HCT116 (cell line): Measurements from ENCODE around the gene ARHGAP12. TPM values are rescaled to one million over a fixed set of nuclear protein-coding genes. Genes with fewer than 3 reads are reported as not detected.
A peak's percentile ranks its signal among the peaks of the same experiment; 100 is the strongest.

Experiments
- ATAC-seq: fragments of 200-7000 bp; cut with Tn5 transposase; 2 replicates; pipeline ENCODE4 v1.9.1; 2020; ENCODE audit warnings: mild to moderate bottlenecking, moderate library complexity
- BruUV-seq: library from RNA; stranded (reverse); fragments of 400-500 nt; replicated peaks from 2 replicates; lab custom pipeline; 2021; lab: Mats Ljungman, UMichigan
- CTCF ChIA-PET: fragments of 300-600 bp; sonication (Branson Sonifier 250); formaldehyde crosslinking; loops from one replicate; lab custom pipeline; 2021; ENCODE audit warnings: antibody characterized with exemption; lab: Charles Lee
- POLR2A ChIA-PET: fragments of 300-600, 350-600 bp; sonication (Branson Sonifier 250); formaldehyde crosslinking; loops from one replicate; lab custom pipeline; 2021; ENCODE audit warnings: antibody characterized with exemption; lab: Charles Lee
- RAD21 ChIA-PET, 2 experiments: fragments of 300-600 bp; sonication (Branson Sonifier 250); formaldehyde crosslinking; loops; one replicate each; lab custom pipeline; 2023; ENCODE audit warnings: low total read pairs in 2 of 2; ENCODE audit not compliant: uncharacterized antibody in 2 of 2, unreplicated experiment in 2 of 2, low non-redundant PET in 1 of 2; lab: Charles Lee
- DNase-seq: peaks from one replicate; pipeline ENCODE4 v3.0.0-alpha.2; 2010; ENCODE audit warnings: low read depth, low spot score
- H2AFZ ChIP-seq: fragments of 200-600 bp; shearing (Covaris generic), sonication (generic); 2 replicates; pipeline ENCODE4 v1.6.1; 2017; ENCODE audit warnings: low read depth, mixed run types, mixed read lengths, antibody characterized with exemption, low read length; ENCODE audit not compliant: poor library complexity, severe bottlenecking
- H3K27ac ChIP-seq: 2 replicates; pipeline ENCODE4 v1.5.1; 2012; ENCODE audit warnings: low read depth, low read length
- H3K27me3 ChIP-seq: fragments of 200-600 bp; sonication (generic); 2 replicates; pipeline ENCODE4 v1.6.1; 2016; ENCODE audit warnings: mixed run types, low read length, mixed read lengths; ENCODE audit not compliant: insufficient read depth
- H3K36me3 ChIP-seq, 2 experiments: fragments of 200-500 bp in 1 of 2; fragments of 200-600 bp in 1 of 2; sonication (Bioruptor generic) in 1 of 2; sonication (generic) in 1 of 2; 2 replicates each; pipeline versions ENCODE4 v1.5.1 to v1.6.1; 2014 to 2016; ENCODE audit warnings: low read length in 2 of 2, inconsistent platforms in 1 of 2, mixed read lengths in 1 of 2, mixed run types in 1 of 2; ENCODE audit not compliant: insufficient read depth in 2 of 2, control insufficient read depth in 1 of 2
- H3K4me1 ChIP-seq, 2 experiments: fragments of 200-600 bp in 1 of 2; sonication (generic) in 1 of 2; 2 replicates each; pipeline versions ENCODE4 v1.5.1 to v1.6.1; 2012 to 2017; ENCODE audit warnings: low read length in 2 of 2, inconsistent platforms in 1 of 2, mild to moderate bottlenecking in 1 of 2, mixed read lengths in 1 of 2, mixed run types in 1 of 2, moderate library complexity in 1 of 2; ENCODE audit not compliant: insufficient read depth in 2 of 2, control insufficient read depth in 1 of 2
- H3K4me2 ChIP-seq: fragments of 200-600 bp; sonication (generic); 2 replicates; pipeline ENCODE4 v1.6.1; 2017; ENCODE audit warnings: mixed run types, low read length, mixed read lengths
- H3K4me3 ChIP-seq, 2 experiments: fragments of 200-600 bp in 1 of 2; sonication (generic) in 1 of 2; replicated peaks in 1 of 2; 2 replicates each; pipeline ENCODE4 v1.5.1; 2011 to 2016; ENCODE audit warnings: low read length in 2 of 2, control low read depth in 1 of 2, low read depth in 1 of 2, mild to moderate bottlenecking in 1 of 2, mixed read lengths in 1 of 2, mixed run types in 1 of 2
- H3K79me2 ChIP-seq: fragments of 200-600 bp; sonication (generic); 2 replicates; pipeline ENCODE4 v1.6.1; 2017; ENCODE audit warnings: mild to moderate bottlenecking, mixed run types, low read length, moderate library complexity, mixed read lengths; ENCODE audit not compliant: insufficient read depth
- H3K9ac ChIP-seq: fragments of 200-600 bp; sonication (generic); 2 replicates; pipeline ENCODE4 v1.6.1; 2016; ENCODE audit warnings: low read length, mixed read lengths
- H3K9me2 ChIP-seq: fragments of 200-600 bp; sonication (generic), shearing (Covaris generic); 2 replicates; pipeline ENCODE4 v1.6.1; 2017; ENCODE audit warnings: mixed run types, mild to moderate bottlenecking, moderate library complexity; ENCODE audit not compliant: insufficient read depth
- H3K9me3 ChIP-seq, 2 experiments: fragments of 200-500 bp in 1 of 2; fragments of 200-600 bp in 1 of 2; sonication (Bioruptor generic) in 1 of 2; sonication (generic) in 1 of 2; 2 replicates each; pipeline ENCODE4 v1.6.1; 2014 to 2017; ENCODE audit warnings: low read length in 2 of 2, mixed read lengths in 2 of 2, inconsistent platforms in 1 of 2, low read depth in 1 of 2, mild to moderate bottlenecking in 1 of 2, mixed run types in 1 of 2, moderate library complexity in 1 of 2; ENCODE audit not compliant: control insufficient read depth in 1 of 2, insufficient read depth in 1 of 2
- H4K20me1 ChIP-seq: fragments of 200-600 bp; sonication (generic), shearing (Covaris generic); 2 replicates; pipeline ENCODE4 v1.6.1; 2017; ENCODE audit warnings: mixed run types, mild to moderate bottlenecking, moderate library complexity; ENCODE audit not compliant: insufficient read depth
- CBX3 ChIP-seq: IDR thresholded peaks from 2 replicates; pipeline ENCODE4 v1.6.1; 2012; ENCODE audit warnings: low read depth
- EGR1 ChIP-seq: IDR thresholded peaks from 2 replicates; pipeline ENCODE4 v1.6.1; 2012; ENCODE audit warnings: low read depth
- EZH2 ChIP-seq: fragments of 200-600 bp; sonication (generic); IDR thresholded peaks from 2 replicates; pipeline ENCODE4 v1.6.1; 2017; ENCODE audit warnings: antibody characterized with exemption, mixed run types
- JUND ChIP-seq: IDR thresholded peaks from 2 replicates; pipeline ENCODE4 v1.6.1; 2012
- POLR2A ChIP-seq: IDR thresholded peaks from 2 replicates; pipeline ENCODE4 v1.7.0; 2011; ENCODE audit warnings: borderline replicate concordance; ENCODE audit not compliant: insufficient read depth, insufficient read length; ENCODE audit errors: extremely low read depth
- POLR2AphosphoS5 ChIP-seq: IDR thresholded peaks from 2 replicates; pipeline ENCODE4 v1.6.1; 2011; ENCODE audit warnings: mild to moderate bottlenecking, low read depth, low read length, moderate library complexity
- RAD21 ChIP-seq: IDR thresholded peaks from 2 replicates; pipeline ENCODE4 v1.6.1; 2012; ENCODE audit warnings: low read depth, mild to moderate bottlenecking
- SRF ChIP-seq: IDR thresholded peaks from 2 replicates; pipeline ENCODE4 v1.6.1; 2012; ENCODE audit warnings: low read depth
- YY1 ChIP-seq: IDR thresholded peaks from 2 replicates; pipeline ENCODE4 v1.6.1; 2011; ENCODE audit warnings: low read length, low read depth, moderate library complexity, mild to moderate bottlenecking; ENCODE audit not compliant: insufficient replicate concordance; ENCODE audit errors: extremely low read depth
- ZFX ChIP-seq: fragments of 450-650 bp; IDR thresholded peaks from 2 replicates; pipeline ENCODE4 v1.6.1; 2017
- ZNF274 ChIP-seq: fragments of 200-500 bp; sonication (Bioruptor generic); IDR thresholded peaks from 2 replicates; pipeline ENCODE4 v1.6.1; 2014; ENCODE audit warnings: mild to moderate bottlenecking, low read depth, low read length, inconsistent platforms
- intact Hi-C: fragments of 100-400 bp; cut with micrococcal nuclease; formaldehyde crosslinking; loops from 2 replicates; pipeline ENCODE4 v1.10.0; 2022
- total RNA-seq: library from RNA; stranded (reverse); gene quantifications from one replicate; pipeline ENCODE4 v1.2.1, GENCODE V29; 2021; ENCODE audit not compliant: unreplicated experiment
- TF ChIP-seq, protein P1 (sequence below): IDR thresholded peaks from 2 replicates; pipeline ENCODE4 v1.6.1; 2012; ENCODE audit warnings: low read depth
- TF ChIP-seq, protein P2 (sequence below), 3 experiments: fragments of 200-600 bp in 1 of 3; sonication (generic) in 1 of 3; IDR thresholded peaks in 2 of 3; conservative IDR thresholded peaks in 1 of 3; 2 replicates each; pipeline ENCODE4 v1.5.1; 2012 to 2017; ENCODE audit warnings: low read depth in 2 of 3, low read length in 2 of 3, antibody characterized with exemption in 1 of 3, borderline replicate concordance in 1 of 3, control low read depth in 1 of 3, mild to moderate bottlenecking in 1 of 3, mixed read lengths in 1 of 3, mixed run types in 1 of 3, moderate library complexity in 1 of 3; ENCODE audit not compliant: insufficient read depth in 1 of 3

The ARHGAP12 gene
- total RNA-seq, 1 experiment from 2014 or later, result 80.3 TPM

DNA sequence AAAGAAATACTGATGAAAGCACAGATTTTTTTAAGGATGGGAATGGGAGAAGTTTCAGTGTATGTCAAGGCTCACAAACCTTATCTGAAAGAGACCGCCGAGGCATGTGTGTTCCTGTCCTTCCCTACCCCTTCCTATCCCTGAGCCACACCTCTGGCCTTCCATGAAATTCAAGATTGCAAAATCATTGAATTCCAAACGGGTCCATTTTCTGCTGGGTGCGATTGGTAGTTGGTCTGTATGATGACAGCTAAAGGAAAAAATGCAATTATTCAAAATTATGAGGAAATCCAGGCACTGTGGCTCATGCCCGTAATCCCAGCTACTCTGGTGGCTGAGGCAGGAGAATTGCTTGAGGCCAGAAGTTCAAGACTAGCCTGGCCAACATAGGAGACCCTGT lies 170.1 kb downstream of the ARHGAP12 start:
- intact Hi-C loops, result no loop called here
- Histone ChIP-seq H3K36me3 (no peaks in the 10 kb centered on the region), H3K27me3 (no peaks in the 10 kb centered on the region), H3K27ac (no peak overlapping the region; the same call in 1 of the 2 replicates), H3K79me2 (no peaks in the 10 kb centered on the region), H2AFZ (no peak overlapping the region), H3K4me3 (no peak overlapping the region), H3K4me2 (peak overlapping the region; percentile 96), H3K9me2 (no peaks in the 10 kb centered on the region)
- no peak for DNase-seq
- TSS peak; percentile 69 for BruUV-seq
- no peak for TF ChIP-seq RAD21
- TF ChIP-seq, protein P1, sequence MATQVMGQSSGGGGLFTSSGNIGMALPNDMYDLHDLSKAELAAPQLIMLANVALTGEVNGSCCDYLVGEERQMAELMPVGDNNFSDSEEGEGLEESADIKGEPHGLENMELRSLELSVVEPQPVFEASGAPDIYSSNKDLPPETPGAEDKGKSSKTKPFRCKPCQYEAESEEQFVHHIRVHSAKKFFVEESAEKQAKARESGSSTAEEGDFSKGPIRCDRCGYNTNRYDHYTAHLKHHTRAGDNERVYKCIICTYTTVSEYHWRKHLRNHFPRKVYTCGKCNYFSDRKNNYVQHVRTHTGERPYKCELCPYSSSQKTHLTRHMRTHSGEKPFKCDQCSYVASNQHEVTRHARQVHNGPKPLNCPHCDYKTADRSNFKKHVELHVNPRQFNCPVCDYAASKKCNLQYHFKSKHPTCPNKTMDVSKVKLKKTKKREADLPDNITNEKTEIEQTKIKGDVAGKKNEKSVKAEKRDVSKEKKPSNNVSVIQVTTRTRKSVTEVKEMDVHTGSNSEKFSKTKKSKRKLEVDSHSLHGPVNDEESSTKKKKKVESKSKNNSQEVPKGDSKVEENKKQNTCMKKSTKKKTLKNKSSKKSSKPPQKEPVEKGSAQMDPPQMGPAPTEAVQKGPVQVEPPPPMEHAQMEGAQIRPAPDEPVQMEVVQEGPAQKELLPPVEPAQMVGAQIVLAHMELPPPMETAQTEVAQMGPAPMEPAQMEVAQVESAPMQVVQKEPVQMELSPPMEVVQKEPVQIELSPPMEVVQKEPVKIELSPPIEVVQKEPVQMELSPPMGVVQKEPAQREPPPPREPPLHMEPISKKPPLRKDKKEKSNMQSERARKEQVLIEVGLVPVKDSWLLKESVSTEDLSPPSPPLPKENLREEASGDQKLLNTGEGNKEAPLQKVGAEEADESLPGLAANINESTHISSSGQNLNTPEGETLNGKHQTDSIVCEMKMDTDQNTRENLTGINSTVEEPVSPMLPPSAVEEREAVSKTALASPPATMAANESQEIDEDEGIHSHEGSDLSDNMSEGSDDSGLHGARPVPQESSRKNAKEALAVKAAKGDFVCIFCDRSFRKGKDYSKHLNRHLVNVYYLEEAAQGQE, result no peak
- TF ChIP-seq POLR2A, result no peak
- TF ChIP-seq, all 23 proteins: peak for 0
- Histone ChIP-seq H4K20me1 (no peaks in the 10 kb centered on the region), H3K9ac (no peak overlapping the region), H3K4me1 (peaks cover 30 to 55% of the 10 kb centered on the region in 2 experiments), H3K9me3 (no peaks in the 10 kb centered on the region)
- ATAC-seq, result no peak
- RAD21 ChIA-PET, result no interaction called here
- POLR2A ChIA-PET, result interaction anchor here (0.8 kb wide), 1 partner anchor 10 kb away, joined by 3 read pairs; no protein-coding TSS in a partner anchor
- CTCF ChIA-PET, result no interaction called here

DNA sequence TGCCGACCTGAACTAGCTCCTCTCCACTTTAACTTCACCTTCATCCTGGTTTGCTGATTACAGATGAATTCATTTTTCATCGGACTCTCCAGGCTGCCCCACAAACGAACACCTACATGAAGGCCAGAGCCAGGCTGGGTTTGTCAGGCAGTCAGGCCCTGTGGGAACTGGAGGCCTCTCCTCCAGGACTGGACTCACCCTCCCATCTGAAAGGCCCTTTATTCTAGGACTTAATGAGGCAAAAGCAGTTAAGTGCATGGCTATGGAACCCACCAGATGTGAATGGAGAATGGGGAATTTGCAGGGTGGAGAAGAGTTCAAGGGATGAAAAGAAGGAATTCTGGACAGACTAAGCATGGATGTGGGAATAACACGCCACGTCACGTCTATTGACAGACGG lies 170.8 kb downstream of the ARHGAP12 start:
- ChIA-PET RAD21 (no interaction called here), CTCF (no interaction called here), POLR2A (interaction anchor here (0.8 kb wide), 1 partner anchor 10 kb away, joined by 3 read pairs; no protein-coding TSS in a partner anchor)
- Histone ChIP-seq H3K27ac (no peak overlapping the region), H4K20me1 (no peaks in the 10 kb centered on the region), H3K4me3 (no peak overlapping the region), H3K36me3 (no peaks in the 10 kb centered on the region), H3K4me1 (peaks cover 30 to 55% of the 10 kb centered on the region in 2 experiments), H2AFZ (no peak overlapping the region), H3K27me3 (no peaks in the 10 kb centered on the region), H3K4me2 (no peak overlapping the region), H3K9me3 (no peaks in the 10 kb centered on the region), H3K9ac (no peak overlapping the region), H3K9me2 (no peaks in the 10 kb centered on the region), H3K79me2 (no peaks in the 10 kb centered on the region)
- TF ChIP-seq YY1, result no peak
- TF ChIP-seq JUND, result no peak
- TF ChIP-seq EZH2, result no peak
- no peak for TF ChIP-seq RAD21
- no peak for TF ChIP-seq ZNF274
- no peak for TF ChIP-seq POLR2AphosphoS5
- no peak for TF ChIP-seq EGR1
- no peak for TF ChIP-seq SRF
- TF ChIP-seq, protein P2, sequence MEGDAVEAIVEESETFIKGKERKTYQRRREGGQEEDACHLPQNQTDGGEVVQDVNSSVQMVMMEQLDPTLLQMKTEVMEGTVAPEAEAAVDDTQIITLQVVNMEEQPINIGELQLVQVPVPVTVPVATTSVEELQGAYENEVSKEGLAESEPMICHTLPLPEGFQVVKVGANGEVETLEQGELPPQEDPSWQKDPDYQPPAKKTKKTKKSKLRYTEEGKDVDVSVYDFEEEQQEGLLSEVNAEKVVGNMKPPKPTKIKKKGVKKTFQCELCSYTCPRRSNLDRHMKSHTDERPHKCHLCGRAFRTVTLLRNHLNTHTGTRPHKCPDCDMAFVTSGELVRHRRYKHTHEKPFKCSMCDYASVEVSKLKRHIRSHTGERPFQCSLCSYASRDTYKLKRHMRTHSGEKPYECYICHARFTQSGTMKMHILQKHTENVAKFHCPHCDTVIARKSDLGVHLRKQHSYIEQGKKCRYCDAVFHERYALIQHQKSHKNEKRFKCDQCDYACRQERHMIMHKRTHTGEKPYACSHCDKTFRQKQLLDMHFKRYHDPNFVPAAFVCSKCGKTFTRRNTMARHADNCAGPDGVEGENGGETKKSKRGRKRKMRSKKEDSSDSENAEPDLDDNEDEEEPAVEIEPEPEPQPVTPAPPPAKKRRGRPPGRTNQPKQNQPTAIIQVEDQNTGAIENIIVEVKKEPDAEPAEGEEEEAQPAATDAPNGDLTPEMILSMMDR (IDR thresholded peaks at IDR 0.05 in 2 of 3, conservative IDR thresholded peaks at IDR 0.05 in 1 of 3; ENCODE audit: borderline replicate concordance in 1 of 3, insufficient read depth in 1 of 3, low read depth in 2 of 3, low read length in 2 of 3), result no peak
- TF ChIP-seq CBX3, result no peak
- TF ChIP-seq ZFX, result no peak
- intact Hi-C loops, result no loop called here
- no TSS peak for BruUV-seq
- DNase-seq (no peak), ATAC-seq (no peak)
